Measurements from ENCODE around the gene HSBP1L1.

DNA sequence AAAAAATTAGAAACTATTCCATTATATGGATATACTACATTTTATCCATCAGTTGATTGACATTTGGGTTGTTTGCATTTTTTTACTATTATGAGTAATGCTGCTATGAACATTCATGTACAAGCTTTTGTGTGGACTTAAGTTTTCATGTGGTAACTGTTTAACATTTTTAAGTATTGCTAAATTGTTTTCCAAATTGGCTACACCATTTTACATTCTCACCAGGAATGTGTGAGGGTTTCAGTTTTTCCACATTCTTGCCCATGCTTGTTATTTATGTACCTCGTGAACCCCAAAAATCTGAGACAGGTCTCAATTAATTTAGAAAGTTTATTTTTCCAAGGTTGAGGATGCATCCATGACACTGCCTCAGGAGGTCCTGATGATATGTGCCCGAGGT, 27.1 kb downstream of the HSBP1L1 start:
- TF ChIP-seq, protein P1, sequence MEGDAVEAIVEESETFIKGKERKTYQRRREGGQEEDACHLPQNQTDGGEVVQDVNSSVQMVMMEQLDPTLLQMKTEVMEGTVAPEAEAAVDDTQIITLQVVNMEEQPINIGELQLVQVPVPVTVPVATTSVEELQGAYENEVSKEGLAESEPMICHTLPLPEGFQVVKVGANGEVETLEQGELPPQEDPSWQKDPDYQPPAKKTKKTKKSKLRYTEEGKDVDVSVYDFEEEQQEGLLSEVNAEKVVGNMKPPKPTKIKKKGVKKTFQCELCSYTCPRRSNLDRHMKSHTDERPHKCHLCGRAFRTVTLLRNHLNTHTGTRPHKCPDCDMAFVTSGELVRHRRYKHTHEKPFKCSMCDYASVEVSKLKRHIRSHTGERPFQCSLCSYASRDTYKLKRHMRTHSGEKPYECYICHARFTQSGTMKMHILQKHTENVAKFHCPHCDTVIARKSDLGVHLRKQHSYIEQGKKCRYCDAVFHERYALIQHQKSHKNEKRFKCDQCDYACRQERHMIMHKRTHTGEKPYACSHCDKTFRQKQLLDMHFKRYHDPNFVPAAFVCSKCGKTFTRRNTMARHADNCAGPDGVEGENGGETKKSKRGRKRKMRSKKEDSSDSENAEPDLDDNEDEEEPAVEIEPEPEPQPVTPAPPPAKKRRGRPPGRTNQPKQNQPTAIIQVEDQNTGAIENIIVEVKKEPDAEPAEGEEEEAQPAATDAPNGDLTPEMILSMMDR (IDR thresholded peaks at IDR 0.05) = no peak
- TF ChIP-seq POLR2A (IDR thresholded peaks at IDR 0.05) = no peak

All from upper lobe of left lung (tissue), 4 donors.